ENCODE measurements around the gene TBC1D4.

The TBC1D4 gene, protein sequence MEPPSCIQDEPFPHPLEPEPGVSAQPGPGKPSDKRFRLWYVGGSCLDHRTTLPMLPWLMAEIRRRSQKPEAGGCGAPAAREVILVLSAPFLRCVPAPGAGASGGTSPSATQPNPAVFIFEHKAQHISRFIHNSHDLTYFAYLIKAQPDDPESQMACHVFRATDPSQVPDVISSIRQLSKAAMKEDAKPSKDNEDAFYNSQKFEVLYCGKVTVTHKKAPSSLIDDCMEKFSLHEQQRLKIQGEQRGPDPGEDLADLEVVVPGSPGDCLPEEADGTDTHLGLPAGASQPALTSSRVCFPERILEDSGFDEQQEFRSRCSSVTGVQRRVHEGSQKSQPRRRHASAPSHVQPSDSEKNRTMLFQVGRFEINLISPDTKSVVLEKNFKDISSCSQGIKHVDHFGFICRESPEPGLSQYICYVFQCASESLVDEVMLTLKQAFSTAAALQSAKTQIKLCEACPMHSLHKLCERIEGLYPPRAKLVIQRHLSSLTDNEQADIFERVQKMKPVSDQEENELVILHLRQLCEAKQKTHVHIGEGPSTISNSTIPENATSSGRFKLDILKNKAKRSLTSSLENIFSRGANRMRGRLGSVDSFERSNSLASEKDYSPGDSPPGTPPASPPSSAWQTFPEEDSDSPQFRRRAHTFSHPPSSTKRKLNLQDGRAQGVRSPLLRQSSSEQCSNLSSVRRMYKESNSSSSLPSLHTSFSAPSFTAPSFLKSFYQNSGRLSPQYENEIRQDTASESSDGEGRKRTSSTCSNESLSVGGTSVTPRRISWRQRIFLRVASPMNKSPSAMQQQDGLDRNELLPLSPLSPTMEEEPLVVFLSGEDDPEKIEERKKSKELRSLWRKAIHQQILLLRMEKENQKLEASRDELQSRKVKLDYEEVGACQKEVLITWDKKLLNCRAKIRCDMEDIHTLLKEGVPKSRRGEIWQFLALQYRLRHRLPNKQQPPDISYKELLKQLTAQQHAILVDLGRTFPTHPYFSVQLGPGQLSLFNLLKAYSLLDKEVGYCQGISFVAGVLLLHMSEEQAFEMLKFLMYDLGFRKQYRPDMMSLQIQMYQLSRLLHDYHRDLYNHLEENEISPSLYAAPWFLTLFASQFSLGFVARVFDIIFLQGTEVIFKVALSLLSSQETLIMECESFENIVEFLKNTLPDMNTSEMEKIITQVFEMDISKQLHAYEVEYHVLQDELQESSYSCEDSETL (N-terminal part only)

DNA sequence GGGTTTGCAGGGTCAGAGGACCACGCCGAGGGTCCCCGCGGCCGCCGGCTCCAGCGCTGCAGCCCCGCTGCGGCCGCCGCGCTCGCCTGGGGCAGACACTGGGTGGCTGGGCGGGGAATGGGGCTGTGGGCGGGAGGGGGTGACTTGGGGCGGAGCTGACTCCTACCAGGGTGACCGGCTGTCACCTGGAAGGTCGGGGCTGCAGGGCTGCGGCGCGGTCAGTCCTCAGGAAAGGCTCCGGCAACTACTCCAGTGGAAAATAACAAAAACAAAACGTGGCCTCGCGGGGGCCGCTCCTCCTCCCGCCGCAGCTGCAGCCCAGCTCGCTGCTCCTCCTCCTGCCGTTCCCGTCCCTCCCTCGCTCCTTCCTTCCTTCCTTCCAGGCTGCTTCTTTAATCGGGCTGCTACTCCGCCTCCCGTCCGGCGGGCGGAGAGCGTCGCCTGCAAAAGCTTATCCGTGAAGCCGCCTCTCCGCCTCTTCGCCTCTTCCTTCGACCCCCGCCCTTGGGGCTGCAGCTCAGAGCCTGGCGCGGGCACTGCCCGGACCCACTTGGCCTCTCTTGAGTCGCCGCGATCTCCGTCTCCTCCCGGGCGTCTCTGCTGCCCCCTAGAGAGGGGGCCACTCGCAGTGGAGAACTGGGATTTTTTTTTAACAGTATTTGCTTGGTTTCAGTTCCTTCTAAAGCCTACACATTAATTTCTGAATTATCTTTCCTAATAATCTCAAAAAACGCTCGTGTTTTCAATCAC is at the start of gene TBC1D4:
TBC1D4 (minus strand) TSS at position 100 of the 750 bp plus-strand sequence. CDS start 402 bp downstream, outside the sequence.
- no peak for FAIRE-seq

GRCh38 chr13:75530549-75530961 is 48.6 kb upstream of the TBC1D4 start:
- FAIRE-seq (no peak), DNase-seq (ENCODE audit: insufficient read length, low spot score) (no peak)

More for the DNA sequence above, at the start of gene TBC1D4:
- peak; percentile 60 for DNase-seq (ENCODE audit: insufficient read length, low spot score)

- FAIRE-seq (no peak), DNase-seq (ENCODE audit: insufficient read length, low spot score) (no peak)
These were observed 40.0 kb upstream of the TBC1D4 start for GRCh38 chr13:75521956-75522355.

- FAIRE-seq (no peak), DNase-seq (ENCODE audit: insufficient read length, low spot score) (no peak)
These were observed 36.6 kb upstream of the TBC1D4 start for GRCh38 chr13:75518439-75519088.

DNA sequence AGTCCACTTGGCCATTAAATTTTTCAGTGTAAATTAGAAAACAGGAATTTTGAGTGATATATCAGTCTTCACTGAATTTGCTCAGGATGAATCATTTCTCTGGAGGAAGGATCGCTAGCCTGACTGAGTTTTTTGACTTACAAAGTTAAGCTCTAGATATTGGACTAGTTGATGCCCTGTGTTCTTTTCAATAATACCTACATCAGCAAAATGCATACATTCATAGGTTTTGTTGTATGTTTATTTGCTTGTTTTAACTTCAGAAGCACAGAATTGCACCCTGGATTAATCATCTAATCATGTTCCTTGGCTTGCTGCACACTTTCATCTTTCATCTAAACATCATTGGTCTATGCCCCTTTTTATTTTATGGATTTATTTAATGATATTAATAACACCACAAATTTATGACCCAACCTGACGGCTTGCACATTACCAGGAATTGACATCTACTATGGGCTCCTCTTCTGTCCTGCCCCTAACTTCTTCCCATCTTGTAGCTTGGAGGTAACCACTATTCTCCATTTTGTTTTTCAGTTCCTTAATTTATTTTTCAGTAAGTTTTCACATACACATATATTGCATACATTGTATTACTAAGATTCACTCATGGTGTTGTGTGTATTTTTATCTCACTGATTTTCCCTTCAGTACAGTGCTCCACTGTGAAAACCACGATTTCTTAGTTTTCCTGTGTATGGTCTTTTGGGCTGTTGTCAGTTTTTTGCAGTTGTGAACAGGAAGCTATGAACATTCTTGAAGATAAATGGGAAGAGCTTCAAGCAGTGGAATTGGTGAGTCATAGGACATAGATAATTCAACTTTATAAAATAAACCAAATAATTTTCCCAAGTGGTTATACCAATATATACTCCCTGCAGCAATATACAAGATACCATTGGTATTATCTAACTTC is 32.4 kb upstream of the TBC1D4 start:
- DNase-seq (ENCODE audit: insufficient read length, low spot score) (no peak), FAIRE-seq (no peak)

DNA sequence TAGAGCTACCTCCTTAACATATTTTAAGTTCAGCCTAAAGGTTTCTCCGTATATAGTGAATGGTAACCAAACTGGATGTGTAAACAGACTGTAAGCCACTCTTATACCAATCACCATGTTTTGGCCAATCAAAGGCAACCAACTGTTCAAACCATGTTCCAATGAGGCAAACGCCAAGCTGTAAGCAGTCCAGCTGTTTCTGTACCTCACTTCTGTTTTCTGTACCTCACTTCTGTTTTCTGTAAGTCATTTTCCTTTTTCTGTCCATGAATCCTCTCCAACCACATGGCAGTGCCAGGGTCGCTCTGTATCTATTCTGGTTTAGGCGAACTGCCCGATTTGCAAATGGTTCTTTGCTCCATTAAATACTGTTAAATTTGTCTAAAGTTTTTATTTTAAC is 31.3 kb upstream of the TBC1D4 start:
- FAIRE-seq: no peak
- no peak for DNase-seq (ENCODE audit: insufficient read length, low spot score)

GRCh38 chr13:75512253-75512652 is 30.3 kb upstream of the TBC1D4 start:
- no peak for FAIRE-seq
- DNase-seq (ENCODE audit: insufficient read length, low spot score): no peak

DNA sequence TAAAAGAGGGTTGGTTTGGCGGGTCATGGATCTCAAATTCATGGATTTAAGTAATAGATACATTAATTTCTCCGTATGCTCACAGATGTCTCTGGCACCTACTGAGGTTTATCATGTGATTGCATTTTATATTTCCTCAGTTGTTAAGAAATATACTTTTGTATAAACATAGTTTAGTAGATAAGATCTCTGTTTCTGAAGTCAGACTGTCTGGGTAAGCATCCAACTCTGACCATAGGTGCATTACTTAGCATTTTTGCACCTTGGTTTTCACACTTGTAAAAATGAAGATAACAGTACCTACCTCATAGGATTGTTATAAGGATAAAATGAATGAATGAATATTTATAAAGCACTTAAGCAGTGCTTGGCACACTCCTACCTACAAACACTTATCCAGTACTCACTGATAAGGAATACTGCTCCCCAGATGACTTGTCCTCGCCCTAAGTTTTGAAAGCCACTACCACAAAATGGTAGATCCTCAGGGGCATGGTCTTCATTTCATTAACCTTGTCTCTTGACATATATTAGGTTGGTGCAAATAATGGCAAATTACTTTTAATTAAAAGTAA is 29.2 kb upstream of the TBC1D4 start:
- FAIRE-seq: no peak
- no peak for DNase-seq (ENCODE audit: insufficient read length, low spot score)

GRCh38 chr13:75508002-75508548 is 26.1 kb upstream of the TBC1D4 start:
- FAIRE-seq (no peak), DNase-seq (ENCODE audit: insufficient read length, low spot score) (no peak)

- DNase-seq (ENCODE audit: insufficient read length, low spot score) (no peak), FAIRE-seq (no peak)
These were observed 25.3 kb upstream of the TBC1D4 start for GRCh38 chr13:75507027-75508001.

- DNase-seq (ENCODE audit: insufficient read length, low spot score) (no peak), FAIRE-seq (no peak)
These were observed 24.0 kb upstream of the TBC1D4 start for GRCh38 chr13:75506018-75506417.

DNA sequence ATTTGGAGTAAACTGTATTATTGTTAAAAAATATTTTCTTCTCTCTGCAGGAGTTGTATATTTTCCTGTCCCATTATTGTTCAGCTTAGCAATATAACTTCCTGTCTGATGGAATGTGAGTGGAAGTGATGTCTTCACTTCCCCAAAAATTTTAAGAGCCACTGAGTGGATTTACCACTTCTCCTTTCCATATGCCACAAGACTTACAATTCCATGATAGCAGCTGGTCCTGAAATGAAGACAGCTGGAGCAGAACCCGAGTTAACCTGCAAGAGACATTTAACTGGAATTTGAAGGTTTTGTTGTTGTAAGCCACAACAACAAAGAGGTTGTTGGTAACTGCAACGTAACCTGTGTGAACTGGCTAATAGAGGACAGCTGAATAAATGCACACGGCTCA is 23.4 kb upstream of the TBC1D4 start:
- FAIRE-seq: no peak
- DNase-seq (ENCODE audit: insufficient read length, low spot score): no peak

GRCh38 chr13:75495938-75496337 is 14.0 kb upstream of the TBC1D4 start:
- FAIRE-seq: no peak
- DNase-seq (ENCODE audit: insufficient read length, low spot score): no peak

GRCh38 chr13:75494491-75494890 is 12.5 kb upstream of the TBC1D4 start:
- DNase-seq (ENCODE audit: insufficient read length, low spot score) (no peak), FAIRE-seq (no peak)

- FAIRE-seq: no peak
- no peak for DNase-seq (ENCODE audit: insufficient read length, low spot score)
These were observed 11.2 kb upstream of the TBC1D4 start for GRCh38 chr13:75493156-75493555.

GRCh38 chr13:75492389-75492788 is 10.4 kb upstream of the TBC1D4 start:
- DNase-seq (ENCODE audit: insufficient read length, low spot score) (no peak), FAIRE-seq (no peak)

- DNase-seq (ENCODE audit: insufficient read length, low spot score): no peak
- FAIRE-seq: no peak
These were observed 9.4 kb upstream of the TBC1D4 start for GRCh38 chr13:75491376-75491775.
